GM12865 (cell line): ENCODE data around the gene GALNT18.

ENCODE experiments used
- DNase-seq: peaks from one replicate; pipeline ENCODE4 v3.0.0; 2010; ENCODE audit warnings: low read depth
- H3K4me3 ChIP-seq: 2 replicates; pipeline ENCODE4 v1.5.1; 2011; ENCODE audit warnings: mild to moderate bottlenecking, low read depth, low read length, control low read depth
- CTCF ChIP-seq: IDR thresholded peaks from 2 replicates; pipeline ENCODE4 v1.5.1; 2011; ENCODE audit warnings: low read length, control low read depth, low read depth, inconsistent platforms; ENCODE audit not compliant: insufficient read depth; ENCODE audit errors: missing control alignments

Gene GALNT18

GRCh38 chr11:11373934-11374333 is 247.9 kb downstream of the GALNT18 start:
- no peak for TF ChIP-seq CTCF
- H3K4me3 ChIP-seq = no peak overlapping the region
- no peak for DNase-seq

- TF ChIP-seq CTCF = no peak
Measured at GRCh38 chr11:11372461-11372860, 249.3 kb downstream of the GALNT18 start.

GRCh38 chr11:11370962-11371303 is 250.9 kb downstream of the GALNT18 start:
- no peak overlapping the region for H3K4me3 ChIP-seq
- no peak for TF ChIP-seq CTCF

More at GRCh38 chr11:11372461-11372860, 249.3 kb downstream of the GALNT18 start:
- no peak for DNase-seq
- H3K4me3 ChIP-seq = no peak overlapping the region

GRCh38 chr11:11370255-11370961 is 251.4 kb downstream of the GALNT18 start:
- peak; percentile 10 for DNase-seq

More at GRCh38 chr11:11370962-11371303, 250.9 kb downstream of the GALNT18 start:
- DNase-seq = no peak

GRCh38 chr11:11366793-11367192 is 255.0 kb downstream of the GALNT18 start:
- TF ChIP-seq CTCF = no peak
- DNase-seq = no peak
- H3K4me3 ChIP-seq = no peak overlapping the region

More at GRCh38 chr11:11370255-11370961, 251.4 kb downstream of the GALNT18 start:
- TF ChIP-seq CTCF = no peak
- H3K4me3 ChIP-seq = no peak overlapping the region

GRCh38 chr11:11363674-11364073 is 258.1 kb downstream of the GALNT18 start:
- no peak for DNase-seq
- H3K4me3 ChIP-seq = no peak overlapping the region
- TF ChIP-seq CTCF = no peak

- no peak overlapping the region for H3K4me3 ChIP-seq
- no peak for TF ChIP-seq CTCF
- DNase-seq = no peak
Measured at GRCh38 chr11:11359611-11360010, 262.2 kb downstream of the GALNT18 start.
